Colonic mucosa (tissue), 4 donors: ENCODE data around the gene MAD1L1. TPM values are rescaled to one million over a fixed set of nuclear protein-coding genes. Genes with fewer than 3 reads are reported as not detected.

ENCODE experiments used
- DNase-seq: peaks from one replicate; pipeline ENCODE4 v3.0.0-alpha.2; 2020
- H3K27ac ChIP-seq: fragments of 200-600 bp; one replicate; pipeline ENCODE4 v1.8.0; 2021
- H3K27me3 ChIP-seq: fragments of 200-600 bp; one replicate; pipeline ENCODE4 v1.8.0; 2021
- H3K36me3 ChIP-seq: fragments of 200-600 bp; one replicate; pipeline ENCODE4 v1.8.0; 2021
- H3K4me1 ChIP-seq: fragments of 200-600 bp; one replicate; pipeline ENCODE4 v1.8.0; 2021; ENCODE audit warnings: mild to moderate bottlenecking
- H3K4me3 ChIP-seq: fragments of 200-600 bp; one replicate; pipeline ENCODE4 v1.8.0; 2021
- H3K9ac ChIP-seq, 2 donors: one replicate each; pipeline ENCODE4 v1.7.0; 2013; ENCODE audit warnings: control low read depth in 2 of 2, low read depth in 2 of 2, low read length in 2 of 2
- H3K9me3 ChIP-seq: fragments of 200-600 bp; one replicate; pipeline ENCODE4 v1.8.0; 2021
- intact Hi-C: fragments of 100-400 bp; cut with DNase I; formaldehyde crosslinking; loops from one replicate; pipeline ENCODE4 v1.14.1; 2022
- total RNA-seq, 2 donors: library from RNA; stranded (reverse); fragmentation: NEBNext Ultra II Directional in 1 of 2; extraction: Animal tissue kit (Norgen Biotek cat#: 25700) in 1 of 2; gene quantifications; one replicate each; pipeline ENCODE4 v1.2.1, GENCODE V29; 2021
- TF ChIP-seq, protein P1 (sequence below): fragments of 200-600 bp; IDR thresholded peaks from one replicate; pipeline ENCODE4 v1.8.0; 2022; ENCODE audit warnings: antibody characterized with exemption, mild to moderate bottlenecking
- donor health status: healthy.
- donor health status: DM: no; HTN: no; CAD: no.
- donor health status: DM: no; HTN: no; CAD: no.

MAD1L1 gene
- total RNA-seq, 2 donors from 2014 or later: 18.2 to 47.0 TPM

DNA sequence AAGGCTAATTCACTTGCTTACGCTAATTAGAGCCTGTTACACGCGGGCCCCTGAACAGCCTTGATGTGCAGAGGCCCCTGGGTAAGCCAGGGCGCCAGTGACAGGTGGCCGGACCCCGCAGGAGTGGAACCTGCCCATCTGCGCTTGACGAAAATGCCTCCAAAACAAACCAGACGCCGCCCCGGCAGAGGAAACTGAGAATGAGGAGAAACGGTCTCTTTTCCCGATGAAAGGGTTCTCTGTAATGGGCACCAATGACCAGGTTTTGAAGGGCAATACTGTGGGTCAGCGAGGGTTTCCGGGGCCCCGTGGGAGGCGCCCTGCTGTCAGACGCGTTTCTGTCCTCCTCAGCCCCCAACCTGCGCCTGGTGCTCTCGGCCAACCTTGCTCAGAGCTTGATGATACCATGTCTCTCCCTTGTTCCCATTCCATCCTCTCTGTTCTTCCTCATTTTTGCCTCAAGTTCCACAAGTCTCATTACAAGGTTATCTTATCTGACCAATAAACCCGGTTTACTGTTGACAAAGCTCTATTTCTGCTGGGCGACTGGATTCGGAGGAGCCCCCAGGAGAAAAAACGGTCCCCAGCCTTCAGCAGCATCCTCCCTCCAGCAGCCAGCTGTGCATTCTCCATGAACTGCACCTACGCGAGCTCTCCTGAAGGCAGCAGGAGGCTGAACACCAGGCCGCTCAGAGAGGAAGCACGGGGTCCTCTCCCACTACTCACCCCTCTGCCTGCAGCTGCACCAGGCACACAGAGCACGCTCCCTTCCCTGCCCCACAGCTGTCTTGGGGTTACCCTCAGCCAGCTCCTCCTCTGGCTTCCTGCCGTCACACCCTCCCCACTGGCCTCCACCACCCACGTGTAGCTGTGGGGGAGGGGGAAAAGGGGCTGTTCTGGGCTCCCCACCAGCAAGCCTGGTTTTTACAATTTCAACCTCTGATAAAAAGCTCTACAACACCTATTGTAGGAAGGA, 202.0 kb downstream of the MAD1L1 start:
- Histone ChIP-seq H3K9me3 (no peaks in the 10 kb centered on the region), H3K9ac (no peak overlapping the region), H3K27me3 (no peaks in the 10 kb centered on the region), H3K4me3 (no peak overlapping the region), H3K4me1 (no peaks in the 10 kb centered on the region), H3K27ac (no peak overlapping the region), H3K36me3 (no peaks in the 10 kb centered on the region)
- TF ChIP-seq, protein P1, sequence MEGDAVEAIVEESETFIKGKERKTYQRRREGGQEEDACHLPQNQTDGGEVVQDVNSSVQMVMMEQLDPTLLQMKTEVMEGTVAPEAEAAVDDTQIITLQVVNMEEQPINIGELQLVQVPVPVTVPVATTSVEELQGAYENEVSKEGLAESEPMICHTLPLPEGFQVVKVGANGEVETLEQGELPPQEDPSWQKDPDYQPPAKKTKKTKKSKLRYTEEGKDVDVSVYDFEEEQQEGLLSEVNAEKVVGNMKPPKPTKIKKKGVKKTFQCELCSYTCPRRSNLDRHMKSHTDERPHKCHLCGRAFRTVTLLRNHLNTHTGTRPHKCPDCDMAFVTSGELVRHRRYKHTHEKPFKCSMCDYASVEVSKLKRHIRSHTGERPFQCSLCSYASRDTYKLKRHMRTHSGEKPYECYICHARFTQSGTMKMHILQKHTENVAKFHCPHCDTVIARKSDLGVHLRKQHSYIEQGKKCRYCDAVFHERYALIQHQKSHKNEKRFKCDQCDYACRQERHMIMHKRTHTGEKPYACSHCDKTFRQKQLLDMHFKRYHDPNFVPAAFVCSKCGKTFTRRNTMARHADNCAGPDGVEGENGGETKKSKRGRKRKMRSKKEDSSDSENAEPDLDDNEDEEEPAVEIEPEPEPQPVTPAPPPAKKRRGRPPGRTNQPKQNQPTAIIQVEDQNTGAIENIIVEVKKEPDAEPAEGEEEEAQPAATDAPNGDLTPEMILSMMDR: no peak
- intact Hi-C loops: no loop called here
- no peak for DNase-seq

DNA sequence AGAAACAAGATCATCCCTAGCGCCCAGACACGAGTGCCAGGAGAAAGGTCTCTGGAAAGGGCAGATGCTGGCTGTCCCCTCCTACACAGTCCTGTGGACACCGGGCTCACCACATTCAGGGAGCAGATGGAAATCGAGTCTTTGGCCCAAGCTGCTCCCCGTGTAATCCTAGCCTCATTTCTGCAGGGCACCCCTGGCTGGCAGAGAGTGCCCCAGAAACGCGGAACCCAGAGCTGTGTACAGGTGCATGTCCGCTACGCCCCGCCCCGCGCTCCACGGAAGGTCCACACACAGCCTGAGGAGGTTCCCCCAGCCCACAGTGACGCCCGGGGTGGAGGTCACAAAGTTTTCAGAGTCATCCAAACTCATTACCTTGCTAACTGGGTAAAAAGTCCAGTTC, 202.8 kb downstream of the MAD1L1 start:
- TF ChIP-seq, protein P1: no peak
- Histone ChIP-seq H3K27me3 (no peaks in the 10 kb centered on the region), H3K9me3 (no peaks in the 10 kb centered on the region), H3K9ac (no peak overlapping the region), H3K4me1 (no peaks in the 10 kb centered on the region), H3K4me3 (no peak overlapping the region), H3K36me3 (no peaks in the 10 kb centered on the region), H3K27ac (no peak overlapping the region)
- DNase-seq: no peak
- intact Hi-C loops: no loop called here

DNA sequence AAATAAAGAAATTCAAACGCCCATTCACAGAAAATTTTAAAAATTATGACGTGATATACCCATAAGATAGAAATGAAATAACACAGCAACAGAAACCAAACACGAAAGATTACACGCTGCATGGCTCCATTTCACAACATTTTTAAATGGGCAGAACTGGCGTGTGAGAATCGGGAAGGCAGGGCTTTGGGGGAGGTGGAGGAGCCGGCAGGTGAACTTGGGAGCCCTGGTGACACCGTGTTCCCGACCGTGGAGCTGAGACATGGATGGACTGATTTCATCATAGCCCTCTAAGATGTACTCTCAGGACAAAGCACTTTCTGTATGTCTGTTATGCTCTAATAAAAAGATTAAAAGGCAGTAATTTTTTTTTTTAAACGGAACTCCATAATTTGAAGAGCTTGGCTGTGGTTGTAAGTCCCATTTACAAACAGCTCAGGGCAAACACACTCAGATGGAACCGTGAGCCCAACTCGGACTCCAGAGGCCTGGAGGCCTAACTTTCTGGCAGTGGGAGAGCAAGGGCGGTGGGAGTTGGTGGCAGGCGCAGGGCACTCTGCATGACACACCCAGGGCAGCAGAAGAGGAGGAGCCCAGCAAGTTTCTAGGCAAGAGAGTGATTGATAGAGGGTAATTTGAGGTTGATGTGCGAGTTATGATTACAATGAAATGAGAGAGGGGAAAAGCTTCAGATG, 203.4 kb downstream of the MAD1L1 start:
- no peak overlapping the region for H3K4me3 ChIP-seq
- no peak overlapping the region for H3K9ac ChIP-seq
- DNase-seq: no peak
- TF ChIP-seq, protein P1: no peak
- intact Hi-C loops: no loop called here
- no peaks in the 10 kb centered on the region for H3K9me3 ChIP-seq
- H3K27me3 ChIP-seq: no peaks in the 10 kb centered on the region
- H3K36me3 ChIP-seq: no peaks in the 10 kb centered on the region
- H3K27ac ChIP-seq: no peak overlapping the region
- H3K4me1 ChIP-seq: no peaks in the 10 kb centered on the region

DNA sequence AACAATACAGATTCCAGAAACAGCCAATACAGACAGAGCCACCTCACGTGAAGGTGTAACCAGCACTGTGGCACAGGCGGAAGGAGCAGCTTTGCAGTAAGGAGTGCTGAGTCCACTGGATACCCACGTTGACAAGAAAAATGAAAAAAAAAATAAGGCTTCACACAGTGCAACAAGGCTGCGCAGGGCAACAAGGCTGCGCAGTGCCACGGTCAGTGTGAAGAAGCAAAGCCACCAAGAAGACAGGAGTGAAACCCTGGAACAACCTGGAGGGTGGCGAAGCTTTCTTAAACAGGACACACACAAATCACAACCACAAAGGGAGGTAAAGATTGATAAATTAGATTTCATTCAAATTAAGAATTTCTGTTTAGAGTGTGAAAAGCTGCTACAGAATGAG, 204.0 kb downstream of the MAD1L1 start:
- Histone ChIP-seq H3K4me3 (no peak overlapping the region), H3K36me3 (no peaks in the 10 kb centered on the region), H3K27ac (no peak overlapping the region), H3K9me3 (no peaks in the 10 kb centered on the region), H3K4me1 (no peaks in the 10 kb centered on the region), H3K27me3 (no peaks in the 10 kb centered on the region), H3K9ac (no peak overlapping the region)
- DNase-seq: no peak
- intact Hi-C loops: no loop called here
- TF ChIP-seq, protein P1: no peak

DNA sequence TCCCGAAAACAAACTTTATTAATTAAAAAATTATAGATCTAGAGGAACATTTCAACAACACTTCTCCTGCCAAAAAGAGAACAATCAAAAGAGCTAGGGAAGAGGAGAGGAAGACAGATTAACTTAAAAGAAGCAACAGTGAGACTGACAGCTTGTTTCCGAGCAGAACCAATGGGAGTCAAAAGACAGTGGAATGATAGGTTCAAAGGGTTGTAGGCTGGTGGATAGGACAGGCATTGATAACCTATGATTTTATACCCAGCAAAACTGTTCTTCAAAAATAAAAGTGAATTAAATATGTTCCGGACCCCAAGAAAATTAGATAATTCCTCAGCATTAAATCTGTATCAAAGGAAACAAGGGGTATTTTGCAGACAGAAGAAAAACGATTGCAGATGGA, 207.6 kb downstream of the MAD1L1 start:
- TF ChIP-seq, protein P1: no peak
- Histone ChIP-seq H3K27ac (no peak overlapping the region), H3K9ac (no peak overlapping the region), H3K27me3 (no peaks in the 10 kb centered on the region), H3K4me1 (no peaks in the 10 kb centered on the region), H3K9me3 (no peaks in the 10 kb centered on the region), H3K36me3 (no peaks in the 10 kb centered on the region), H3K4me3 (no peak overlapping the region)
- intact Hi-C loops: no loop called here
- no peak for DNase-seq
